AG04450 (cell line): ENCODE measurements around the gene MATCAP1. TPM values are rescaled to one million over a fixed set of nuclear protein-coding genes. Genes with fewer than 3 reads are reported as not detected.
A peak's percentile ranks its signal among the peaks of the same experiment; 100 is the strongest.

Source experiments
- CTCF ChIA-PET: fragments of 300-600, 350-600 bp; formaldehyde crosslinking; extraction: SDS; loops from one replicate; lab custom pipeline; 2022; ENCODE audit warnings: antibody characterized with exemption, inconsistent platforms; lab: Charles Lee
- POLR2A ChIA-PET: fragments of 350-600 bp; formaldehyde crosslinking; extraction: SDS; loops from one replicate; lab custom pipeline; 2021; ENCODE audit warnings: antibody characterized with exemption, inconsistent platforms; lab: Yijun Ruan, JAX
- DNase-seq: peaks from one replicate; pipeline ENCODE4 v3.0.0-alpha.2; 2011; ENCODE audit warnings: low read depth, low spot score
- H3K27ac ChIP-seq: one replicate; pipeline ENCODE4 v1.5.1; 2012; ENCODE audit warnings: low read depth, low read length, control low read depth
- H3K27me3 ChIP-seq: one replicate; pipeline ENCODE4 v1.6.0; 2012; ENCODE audit warnings: low read length; ENCODE audit not compliant: control insufficient read depth, insufficient read depth
- H3K4me3 ChIP-seq: 2 replicates; pipeline ENCODE4 v1.5.1; 2011; ENCODE audit warnings: mild to moderate bottlenecking, low read depth, low read length, control low read depth
- H3K9me3 ChIP-seq: 2 replicates; pipeline ENCODE4 v1.5.1; 2012; ENCODE audit warnings: low read length; ENCODE audit not compliant: control insufficient read depth, insufficient read depth
- polyA plus RNA-seq: library from polyadenylated mRNA; depleted of rRNA; stranded (reverse); fragments of >200 nt; gene quantifications from 2 replicates; pipeline ENCODE4 v1.2.3, GENCODE V29; 2011
- TF ChIP-seq, protein P1 (sequence below): IDR thresholded peaks from 2 replicates; pipeline ENCODE4 v1.5.1; 2011; ENCODE audit warnings: low read depth, low read length, control low read depth, inconsistent platforms

Gene MATCAP1
- polyA plus RNA-seq, 1 experiment, result 13.9 TPM

DNA sequence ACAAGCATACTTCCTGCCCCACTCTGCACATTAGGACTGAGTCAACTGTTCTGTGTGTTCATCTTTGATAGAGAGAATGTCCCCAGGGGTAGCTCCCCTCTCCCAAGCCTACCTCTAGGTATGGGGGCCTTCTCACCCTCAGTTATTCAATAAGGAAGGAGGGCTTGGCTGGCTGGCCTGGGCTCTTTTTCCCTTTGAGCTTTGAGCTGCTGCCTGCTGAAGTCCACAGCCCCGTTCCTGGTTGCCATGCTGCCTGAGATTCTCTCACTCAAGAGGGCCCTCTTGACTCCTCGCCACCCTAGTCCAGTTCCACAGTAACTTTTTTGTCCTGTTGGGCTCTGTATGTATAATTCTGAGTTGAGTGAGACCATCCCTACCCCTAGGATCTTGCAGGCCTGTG is 38.0 kb downstream of the MATCAP1 start:
- ChIA-PET CTCF (interaction anchor here (1.8 kb wide), 1 partner anchor 9 kb away, joined by 4 read pairs; no protein-coding TSS in a partner anchor), POLR2A (no interaction called here)
- DNase-seq, result no peak
- TF ChIP-seq, protein P1, sequence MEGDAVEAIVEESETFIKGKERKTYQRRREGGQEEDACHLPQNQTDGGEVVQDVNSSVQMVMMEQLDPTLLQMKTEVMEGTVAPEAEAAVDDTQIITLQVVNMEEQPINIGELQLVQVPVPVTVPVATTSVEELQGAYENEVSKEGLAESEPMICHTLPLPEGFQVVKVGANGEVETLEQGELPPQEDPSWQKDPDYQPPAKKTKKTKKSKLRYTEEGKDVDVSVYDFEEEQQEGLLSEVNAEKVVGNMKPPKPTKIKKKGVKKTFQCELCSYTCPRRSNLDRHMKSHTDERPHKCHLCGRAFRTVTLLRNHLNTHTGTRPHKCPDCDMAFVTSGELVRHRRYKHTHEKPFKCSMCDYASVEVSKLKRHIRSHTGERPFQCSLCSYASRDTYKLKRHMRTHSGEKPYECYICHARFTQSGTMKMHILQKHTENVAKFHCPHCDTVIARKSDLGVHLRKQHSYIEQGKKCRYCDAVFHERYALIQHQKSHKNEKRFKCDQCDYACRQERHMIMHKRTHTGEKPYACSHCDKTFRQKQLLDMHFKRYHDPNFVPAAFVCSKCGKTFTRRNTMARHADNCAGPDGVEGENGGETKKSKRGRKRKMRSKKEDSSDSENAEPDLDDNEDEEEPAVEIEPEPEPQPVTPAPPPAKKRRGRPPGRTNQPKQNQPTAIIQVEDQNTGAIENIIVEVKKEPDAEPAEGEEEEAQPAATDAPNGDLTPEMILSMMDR, result no peak
- Histone ChIP-seq H3K27ac (peak overlapping the region; percentile 11), H3K4me3 (no peak overlapping the region), H3K9me3 (peaks cover 6% of the 10 kb centered on the region), H3K27me3 (no peaks in the 10 kb centered on the region)

DNA sequence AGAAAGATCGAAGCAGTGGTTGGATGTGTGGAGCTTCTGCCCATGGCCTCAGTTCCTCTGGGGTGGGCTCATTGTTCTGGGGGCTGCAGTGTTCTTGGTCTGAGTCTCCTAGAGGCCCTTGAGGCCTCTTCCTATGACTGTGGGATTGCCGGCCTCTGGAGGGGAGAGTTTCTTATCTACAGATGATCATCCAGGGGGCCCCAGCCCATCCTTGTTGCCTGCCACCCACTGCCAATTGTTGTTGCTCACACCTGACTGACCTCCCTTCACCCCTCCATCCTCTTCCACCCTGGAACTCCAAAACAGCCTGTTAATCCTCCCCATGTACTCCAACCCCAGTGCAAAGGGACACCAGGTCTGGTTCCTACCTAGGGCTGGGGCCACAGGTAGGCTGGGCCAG is 38.8 kb downstream of the MATCAP1 start:
- TF ChIP-seq, protein P1, result no peak
- H3K27me3 ChIP-seq, result no peaks in the 10 kb centered on the region
- no peak overlapping the region for H3K27ac ChIP-seq
- POLR2A ChIA-PET, result no interaction called here
- no peak overlapping the region for H3K4me3 ChIP-seq
- peaks cover 6% of the 10 kb centered on the region for H3K9me3 ChIP-seq
- DNase-seq, result no peak
- CTCF ChIA-PET, result interaction anchor here (1.2 kb wide), 1 partner anchor 10 kb away, joined by 3 read pairs; no protein-coding TSS in a partner anchor

DNA sequence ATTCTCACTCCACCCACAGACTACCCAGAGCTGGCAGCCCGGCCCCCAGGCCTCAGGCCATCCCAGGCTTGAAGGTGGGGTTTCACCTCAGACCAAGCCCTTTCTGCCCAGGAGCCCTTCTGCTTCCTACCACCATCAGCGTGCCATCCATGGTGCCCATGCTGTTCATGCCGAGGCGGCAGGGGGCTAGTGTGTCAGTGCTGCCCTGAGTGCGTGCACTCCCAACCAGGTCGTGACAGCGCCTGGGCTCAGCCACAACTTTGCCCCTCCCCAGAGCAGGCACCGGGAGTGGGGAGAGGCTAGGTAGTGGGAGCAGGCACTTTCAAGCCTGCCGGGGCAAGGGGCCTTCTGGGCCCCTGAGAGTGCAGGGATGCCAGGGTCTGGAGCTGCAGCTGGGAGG is 41.4 kb downstream of the MATCAP1 start:
- POLR2A ChIA-PET, result interaction anchor here (2.7 kb wide), 1 partner anchor 9 kb away, joined by 13 read pairs; the partner anchor contains the start of gene B3GNT9
- Histone ChIP-seq H3K27me3 (no peaks in the 10 kb centered on the region), H3K9me3 (no peaks in the 10 kb centered on the region; the same call in 1 of the 2 replicates), H3K27ac (no peak overlapping the region), H3K4me3 (no peak overlapping the region)
- CTCF ChIA-PET, result interaction anchor here (1.5 to 2.6 kb wide), 2 partner anchors 10 to 13 kb away, joined by 3 to 15 read pairs; no protein-coding TSS in a partner anchor
- no peak for DNase-seq
- TF ChIP-seq, protein P1, result no peak

DNA sequence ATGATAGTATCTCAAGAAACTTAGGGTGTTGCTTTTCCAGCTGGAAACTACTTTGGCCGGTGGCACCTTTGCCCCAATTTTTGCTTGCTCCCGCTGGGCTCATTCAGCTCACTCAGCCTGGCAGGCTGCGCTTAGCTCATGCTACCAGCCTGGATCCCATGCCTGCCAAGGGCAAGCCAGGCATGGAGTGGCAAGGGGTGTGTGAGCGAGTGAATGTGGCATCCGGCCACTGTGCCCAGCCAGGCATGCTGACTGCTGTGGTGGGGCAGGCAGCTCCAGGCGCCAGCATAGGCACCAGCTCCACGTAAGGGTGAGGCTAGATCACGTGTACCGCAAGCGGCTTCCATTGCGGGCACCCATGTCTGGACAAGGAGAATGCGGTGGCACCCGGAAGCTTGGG is 42.4 kb downstream of the MATCAP1 start:
- CTCF ChIA-PET, result interaction anchor here (0.8 to 2.6 kb wide), 3 partner anchors 9 to 41 kb away, joined by 3 to 15 read pairs (median 4); no protein-coding TSS in a partner anchor
- H3K27me3 ChIP-seq, result no peaks in the 10 kb centered on the region
- TF ChIP-seq, protein P1, result no peak
- H3K4me3 ChIP-seq, result no peak overlapping the region
- H3K27ac ChIP-seq, result no peak overlapping the region
- POLR2A ChIA-PET, result interaction anchor here (1.0 to 2.7 kb wide), 2 partner anchors 10 to 195 kb away, joined by 3 to 13 read pairs; partner anchors contain the start of gene B3GNT9
- no peak for DNase-seq
- H3K9me3 ChIP-seq, result no peaks in the 10 kb centered on the region; the same call in 1 of the 2 replicates

DNA sequence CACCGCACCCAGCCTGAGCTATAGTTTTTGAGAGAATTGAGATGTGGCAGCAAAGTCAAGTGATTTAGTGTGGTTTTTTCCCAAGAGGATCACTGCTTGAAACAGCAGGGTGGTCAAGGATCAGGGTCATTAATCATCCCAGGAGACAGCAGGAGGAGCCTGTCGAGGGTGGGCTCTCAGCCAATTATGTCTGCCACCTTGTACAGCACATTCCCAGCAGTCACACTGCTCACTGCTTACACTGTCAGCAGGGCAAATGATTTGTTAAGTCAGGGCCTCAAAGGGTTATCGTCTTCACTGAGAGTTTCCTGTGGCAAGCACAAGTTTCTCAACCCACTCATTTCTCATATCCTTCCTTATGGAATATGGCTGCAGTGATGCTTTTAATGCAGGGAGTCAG is 46.2 kb downstream of the MATCAP1 start:
- TF ChIP-seq, protein P1, result no peak
- no peak for DNase-seq
- CTCF ChIA-PET, result interaction anchor here (0.6 to 2.2 kb wide), 3 partner anchors 18 to 319 kb away, joined by 3 to 10 read pairs (median 4); no protein-coding TSS in a partner anchor
- H3K27me3 ChIP-seq, result no peaks in the 10 kb centered on the region
- POLR2A ChIA-PET, result no interaction called here
- no peak overlapping the region for H3K27ac ChIP-seq
- H3K4me3 ChIP-seq, result no peak overlapping the region
- H3K9me3 ChIP-seq, result no peaks in the 10 kb centered on the region; the same call in 1 of the 2 replicates
